Stimulated activated CD8-positive, alpha-beta memory T cell treated with anti-CD3 and anti-CD28 coated beads, Interleukin-12 subunit alpha, Interleukin-12 subunit beta, amount 100 ng/mL, for 24 hours (primary cell): ENCODE results near the gene ITIH6.
"Not testable (repeated sequence)": the region's sequence is repeated elsewhere in the genome, so short reads cannot be mapped to it uniquely, and the experiment has no call there.

Experiments
- DNase-seq: peaks from one replicate; pipeline ENCODE4 v3.0.0-alpha.2; 2020; ENCODE audit errors: extremely low read depth

Gene ITIH6

DNA sequence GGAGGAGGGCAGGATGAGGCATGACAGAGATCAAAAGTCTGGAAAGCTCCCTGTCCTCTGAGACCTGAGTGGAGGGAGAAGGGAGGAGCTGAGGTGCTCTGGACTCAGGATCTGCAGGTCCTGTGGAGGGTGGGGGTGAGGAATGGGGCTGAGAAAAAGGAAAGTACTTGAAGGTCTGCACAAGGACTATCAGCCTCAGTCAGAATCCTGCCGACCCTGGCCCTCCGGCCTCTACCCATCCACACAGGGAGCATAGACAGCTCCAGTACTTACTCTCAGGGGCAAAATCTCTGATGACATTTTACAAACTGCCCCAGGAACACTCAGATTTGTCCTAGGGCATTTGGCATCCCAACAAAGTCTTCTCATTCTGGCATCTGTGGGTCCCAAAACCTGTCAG lies 991 bp upstream of the ITIH6 start:
- DNase-seq: no peak

DNA sequence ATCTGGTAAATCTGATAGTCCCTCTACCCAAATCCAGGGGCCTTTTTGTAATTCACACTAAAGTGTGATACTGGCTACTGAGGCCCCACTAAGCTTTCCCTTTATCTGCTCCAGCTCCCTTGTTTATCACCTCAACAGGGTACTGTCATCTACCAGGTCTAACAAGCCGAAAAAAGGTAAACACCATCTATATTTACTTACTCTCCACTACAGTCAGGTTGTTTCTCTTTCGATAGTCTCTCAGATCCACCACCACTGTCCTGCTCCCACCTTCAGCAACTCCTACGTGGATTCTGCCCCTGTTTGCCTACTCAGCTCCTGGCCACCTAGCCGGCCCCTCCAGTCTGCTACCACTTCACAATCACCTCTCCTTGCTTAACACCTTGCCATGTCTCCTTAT lies 3.3 kb downstream of the ITIH6 start:
- no peak for DNase-seq

DNA sequence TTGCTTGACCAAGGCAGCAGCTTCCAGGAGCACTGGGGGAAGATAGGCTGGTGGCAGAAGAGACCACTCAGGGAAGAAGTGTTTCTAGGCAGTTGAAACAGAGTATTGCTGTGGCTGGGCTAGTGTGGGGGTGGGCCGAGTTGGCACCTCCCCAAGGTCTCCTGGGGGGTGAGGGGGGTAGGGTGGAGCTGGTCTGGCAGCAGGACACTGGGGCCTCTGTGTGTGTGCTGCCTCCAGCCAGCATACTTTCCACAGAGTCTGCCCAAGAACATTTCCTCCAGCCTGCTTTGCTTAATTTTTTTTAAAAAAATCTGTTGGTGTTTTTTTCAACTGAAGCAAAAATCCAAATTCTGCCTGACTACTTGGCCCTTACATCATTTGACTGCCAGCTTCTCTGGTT lies 4.0 kb downstream of the ITIH6 start:
- no peak for DNase-seq

DNA sequence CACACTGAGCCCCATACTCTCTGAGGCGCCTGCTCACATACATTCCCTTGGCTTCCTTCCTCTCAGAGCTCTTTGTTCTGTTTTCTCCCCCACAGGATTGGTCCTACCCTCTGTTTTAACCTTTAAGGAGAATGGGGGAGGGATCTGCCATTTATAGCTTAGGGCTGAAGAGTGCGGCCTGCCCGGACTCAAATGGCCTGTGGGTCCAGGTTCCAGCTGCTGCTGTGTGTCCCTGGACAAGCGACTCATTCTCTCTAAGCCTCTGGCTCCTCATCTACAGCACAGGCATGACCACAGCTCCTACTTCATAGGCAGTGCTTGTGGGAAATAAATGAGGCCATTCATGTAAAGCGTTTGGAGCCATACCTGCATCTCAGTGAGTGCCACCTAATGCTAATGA lies 8.7 kb downstream of the ITIH6 start:
- not testable (repeated sequence) for DNase-seq

DNA sequence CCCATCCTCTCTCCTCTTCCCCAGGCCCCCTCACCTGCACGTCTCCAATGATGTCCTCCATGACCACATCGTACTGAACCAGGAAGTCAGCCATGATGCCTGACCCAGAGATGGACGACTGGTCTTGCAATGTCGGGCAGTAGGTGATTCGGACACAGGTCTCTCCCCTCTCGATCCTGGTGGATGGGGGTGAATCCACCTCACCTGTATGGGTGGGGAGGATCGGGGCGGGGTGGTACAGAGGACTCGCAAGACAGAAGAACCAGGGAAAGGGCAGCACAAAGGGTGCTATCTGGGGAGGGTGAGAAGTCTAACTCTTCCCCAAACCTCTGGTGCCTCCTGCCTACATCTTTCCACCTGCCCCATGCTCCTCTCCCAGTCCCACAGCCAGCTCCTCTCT lies 9.6 kb downstream of the ITIH6 start:
- no peak for DNase-seq

DNA sequence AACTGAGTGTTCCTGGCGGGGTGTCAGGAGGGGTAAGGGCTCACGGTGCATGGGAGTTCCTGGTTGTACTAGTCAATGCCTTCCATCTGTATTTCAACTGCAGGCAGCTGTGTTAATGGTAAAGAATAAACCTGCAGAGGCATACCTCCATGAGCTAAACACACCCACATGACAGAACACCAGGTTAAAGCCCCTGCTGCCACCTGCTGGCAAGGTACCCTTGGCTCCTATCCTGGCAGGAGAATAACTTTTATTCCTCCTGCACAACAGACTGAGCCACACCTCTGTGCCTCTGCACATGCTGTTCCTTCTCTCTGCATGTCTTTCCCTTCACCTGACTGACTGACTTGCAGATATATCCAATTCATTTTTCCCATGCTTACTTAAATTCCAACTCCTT lies 11.1 kb downstream of the ITIH6 start:
- no peak for DNase-seq

DNA sequence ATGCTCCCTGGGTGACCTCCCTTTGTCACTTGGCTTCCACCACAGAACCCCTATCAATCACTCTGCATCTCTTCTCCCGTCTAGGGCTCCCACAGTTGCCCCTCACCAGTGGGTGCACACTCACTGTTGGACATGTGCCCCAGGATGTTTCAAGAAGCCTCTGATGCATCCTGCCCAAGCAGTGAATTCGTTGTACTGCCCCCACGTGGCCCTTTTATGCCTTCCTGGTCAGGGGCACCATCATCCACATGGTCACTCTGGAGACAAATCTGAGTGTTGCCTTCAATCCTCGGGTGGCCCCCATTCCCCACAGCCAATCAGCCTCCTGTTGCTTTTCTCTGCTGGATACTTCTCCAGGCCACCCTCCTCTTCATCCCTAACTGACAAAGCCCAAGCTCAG lies 12.2 kb downstream of the ITIH6 start:
- DNase-seq: no peak

DNA sequence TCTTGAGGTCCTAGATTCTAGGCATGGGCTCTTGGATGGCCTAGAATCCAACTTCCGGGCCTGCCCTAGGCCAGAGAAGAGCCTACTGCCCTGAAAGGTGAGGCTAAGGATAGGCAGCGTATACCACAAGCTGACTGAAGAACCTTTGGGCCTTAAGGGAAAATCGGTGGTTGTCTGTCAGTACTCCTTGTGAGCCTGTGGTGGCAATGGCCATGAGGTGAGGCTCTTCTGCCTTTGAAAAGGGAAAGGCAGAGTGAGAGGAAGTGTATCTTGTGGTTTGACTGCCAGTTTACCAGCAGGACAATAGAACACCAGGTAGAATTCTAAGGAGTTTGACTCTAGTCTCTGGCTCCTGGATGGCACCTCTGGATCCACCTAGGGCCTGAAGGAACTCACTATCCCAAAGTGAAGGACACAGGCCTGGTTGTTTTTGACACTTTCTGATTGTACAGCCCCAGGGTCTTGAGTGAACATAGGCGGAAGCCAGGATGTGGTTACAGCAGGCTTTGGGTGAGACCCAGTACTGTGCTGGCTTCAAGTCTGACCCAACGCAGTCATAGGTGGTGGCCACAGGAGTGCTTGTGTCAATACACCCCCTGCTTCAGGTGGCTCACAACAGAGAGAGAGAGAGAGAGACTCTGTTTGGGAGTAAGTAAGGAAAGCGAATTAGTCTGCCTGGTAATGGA lies 20.9 kb downstream of the ITIH6 start:
- DNase-seq: no peak

DNA sequence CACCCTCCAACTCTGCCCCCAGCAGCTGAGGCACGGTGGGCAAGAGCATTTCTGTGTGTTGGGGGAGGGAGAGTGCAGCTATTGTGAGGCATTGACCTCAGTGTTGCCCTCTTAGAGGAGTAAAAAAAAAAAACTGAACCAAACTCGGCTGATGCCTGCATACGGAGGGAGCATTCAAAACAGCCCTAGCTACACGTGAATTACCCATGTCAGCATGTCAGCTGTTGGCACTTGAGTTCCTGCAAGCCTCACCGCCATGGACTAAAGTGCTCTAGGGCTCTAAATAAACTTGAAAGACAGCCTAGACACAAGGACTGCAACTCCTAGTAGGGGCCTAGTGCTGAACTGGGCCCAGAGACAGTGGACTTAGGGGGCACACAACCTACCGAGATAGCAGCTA lies 22.0 kb downstream of the ITIH6 start:
- DNase-seq: no peak

DNA sequence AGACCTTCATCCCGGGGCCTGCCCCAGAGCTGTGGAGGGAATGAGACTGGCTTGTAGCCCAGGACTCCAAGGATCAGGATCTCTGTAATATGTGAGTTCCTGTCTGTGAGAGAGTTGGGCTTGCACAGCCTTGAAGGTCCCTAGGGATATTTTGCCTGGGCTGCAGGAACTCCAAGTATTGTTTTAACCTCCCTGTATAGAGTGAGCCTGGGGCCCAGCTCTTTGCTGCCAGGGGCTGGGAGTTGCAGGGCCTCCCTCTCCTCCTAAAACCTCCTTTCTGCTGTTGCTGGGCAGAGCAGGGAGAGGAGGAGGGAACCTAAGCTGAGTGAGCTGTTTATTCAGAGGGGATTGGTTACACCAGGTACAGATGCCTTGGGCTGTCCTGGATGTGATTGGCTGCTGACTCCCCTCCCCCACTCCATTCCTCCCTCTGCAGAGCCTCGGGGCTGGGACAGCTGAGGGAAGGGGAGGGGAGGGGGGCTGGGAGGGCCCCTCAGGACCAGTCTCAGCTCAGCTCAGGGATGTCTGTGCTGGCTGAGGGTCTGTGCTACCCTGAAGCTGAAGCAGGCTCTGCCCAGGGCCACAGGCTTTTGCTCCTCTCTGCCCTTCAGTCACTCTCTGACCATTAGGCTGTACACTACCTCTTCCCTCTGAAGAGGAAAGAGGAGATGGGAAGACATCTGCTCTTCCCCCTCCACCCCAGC lies 23.5 kb downstream of the ITIH6 start:
- not testable (repeated sequence) for DNase-seq

DNA sequence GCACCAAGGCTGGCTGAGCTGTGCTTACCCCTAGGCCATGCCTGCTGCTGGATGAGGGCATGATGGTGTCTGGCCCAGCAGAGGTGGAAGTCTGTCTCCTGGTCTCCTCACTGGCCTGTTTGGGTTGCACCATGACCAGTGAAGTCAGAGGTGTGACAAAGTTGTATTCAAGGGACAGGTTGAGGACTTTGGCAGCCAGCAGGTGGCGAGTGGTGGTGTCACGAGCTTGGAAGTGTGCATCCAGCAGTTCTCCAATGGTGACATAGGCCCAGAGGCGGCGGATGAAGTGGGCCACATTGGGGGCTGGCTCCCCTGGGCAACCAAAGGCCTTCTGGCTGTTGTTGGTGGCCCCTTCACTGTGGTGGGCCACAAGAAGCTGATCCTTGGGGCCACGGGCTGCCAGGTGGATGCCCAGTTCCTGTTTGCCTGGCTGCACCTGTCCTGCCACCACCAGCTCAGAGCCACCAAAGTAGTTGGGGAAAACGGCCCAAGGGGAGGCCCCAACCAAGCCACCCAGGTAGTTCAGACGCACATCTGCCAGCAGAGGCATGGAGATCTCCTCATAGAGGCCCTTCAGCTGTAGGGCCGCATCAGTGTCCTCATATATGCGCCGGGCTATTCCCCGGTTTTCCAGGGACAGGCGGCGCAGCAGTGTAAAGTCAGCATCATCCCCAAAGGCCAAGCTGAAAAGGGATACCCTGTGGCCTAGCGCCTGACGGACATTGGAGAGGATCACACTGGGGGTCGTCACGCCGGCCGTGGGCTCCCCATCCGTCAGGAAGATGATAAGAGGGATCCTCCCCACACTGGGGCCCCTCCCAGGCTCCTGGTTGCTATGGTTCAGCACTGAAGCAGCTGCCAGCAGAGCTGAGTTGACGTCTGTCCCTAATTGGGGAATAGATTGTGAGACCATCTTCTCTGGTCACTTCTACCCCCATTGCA lies 39.7 kb downstream of the ITIH6 start:
- DNase-seq: no peak

DNA sequence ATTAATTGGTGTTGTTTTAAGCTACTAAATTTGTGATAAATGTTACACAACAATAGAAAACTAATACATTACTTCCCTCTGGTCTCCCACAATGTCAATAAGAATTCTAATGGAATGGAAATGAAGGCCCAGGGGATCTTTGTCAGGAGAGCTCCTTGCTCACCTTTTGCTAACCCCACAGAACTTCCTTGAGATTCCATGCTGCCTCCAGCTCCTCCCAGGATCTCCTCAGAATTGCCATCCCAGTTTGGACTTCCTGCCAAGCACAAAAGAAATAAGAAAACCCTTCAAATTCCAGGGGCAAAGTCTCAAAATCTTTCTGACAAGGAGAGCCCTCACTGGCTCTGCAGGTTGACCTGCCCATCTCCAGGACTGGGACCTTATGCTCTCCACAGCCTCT lies 43.2 kb downstream of the ITIH6 start:
- DNase-seq: no peak

DNA sequence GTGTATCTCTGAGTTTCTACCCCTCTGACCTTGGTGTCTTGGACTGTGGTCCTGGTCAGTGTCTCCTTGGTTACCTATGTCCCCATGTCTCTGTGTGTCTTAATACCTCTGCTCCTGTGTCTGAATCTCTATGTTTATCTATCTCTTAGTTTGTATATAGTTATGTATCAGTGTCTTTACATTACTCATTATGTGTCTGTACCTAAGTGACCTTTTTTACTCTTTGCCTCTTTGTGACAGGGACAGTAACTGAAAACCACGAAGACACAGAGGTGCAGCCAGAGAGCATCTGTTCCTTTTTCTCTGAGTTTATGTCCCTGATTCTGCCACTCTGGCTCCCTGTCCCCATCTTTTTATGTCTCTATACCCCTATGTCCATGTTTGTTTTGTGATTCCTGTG lies 49.4 kb downstream of the ITIH6 start:
- no peak for DNase-seq

DNA sequence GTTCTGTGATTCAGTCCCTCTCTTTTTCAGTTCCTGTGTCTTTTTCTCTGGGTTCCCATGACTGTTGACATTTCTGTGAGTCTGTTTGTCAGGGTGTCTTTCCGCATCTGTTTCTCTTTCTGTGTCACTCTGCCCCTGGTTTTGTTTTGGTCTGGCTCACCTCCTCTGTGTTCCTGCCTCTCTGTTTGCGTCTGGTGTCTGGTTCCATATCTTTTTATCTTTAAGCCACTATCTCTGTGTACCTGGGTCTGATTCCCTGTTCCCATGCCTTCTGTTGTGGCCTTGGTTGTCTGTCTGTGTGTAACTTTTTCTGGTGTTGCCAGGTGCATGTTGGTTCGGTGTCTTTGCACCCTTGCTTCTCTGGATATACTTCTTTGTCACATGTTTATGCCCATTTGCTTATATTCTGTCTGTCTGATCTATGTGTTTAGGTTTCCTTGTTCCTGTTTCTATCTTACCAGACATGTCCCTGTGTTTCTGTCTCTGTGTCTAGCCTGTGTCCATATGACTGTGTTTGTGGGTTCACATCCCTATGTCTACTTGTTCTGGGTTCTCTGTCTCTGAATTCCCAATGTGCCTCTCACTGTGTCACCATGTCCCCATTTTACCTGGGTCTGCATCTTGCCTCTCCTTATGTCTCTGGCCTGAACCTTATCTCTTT lies 50.2 kb downstream of the ITIH6 start:
- no peak for DNase-seq

DNA sequence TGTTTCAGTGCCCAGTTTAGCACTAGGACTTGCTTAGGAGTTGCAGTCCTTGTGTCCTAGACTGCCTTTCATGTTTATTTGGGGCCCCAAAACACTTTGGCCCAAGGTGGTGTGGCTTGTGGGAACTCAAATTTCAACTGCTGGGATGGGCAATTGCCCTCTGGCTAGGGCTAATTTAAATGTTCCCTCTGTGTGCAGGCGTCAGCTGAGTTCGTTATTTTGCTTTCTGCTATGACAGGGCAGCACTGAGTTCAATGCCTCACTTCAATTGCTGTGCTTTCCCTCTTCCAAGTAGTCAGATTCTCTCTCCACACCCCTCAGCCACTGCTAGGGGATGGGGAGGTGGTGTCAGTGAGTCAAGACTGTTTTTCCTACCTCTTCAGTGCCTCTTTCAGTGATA lies 51.1 kb downstream of the ITIH6 start:
- DNase-seq: no peak

DNA sequence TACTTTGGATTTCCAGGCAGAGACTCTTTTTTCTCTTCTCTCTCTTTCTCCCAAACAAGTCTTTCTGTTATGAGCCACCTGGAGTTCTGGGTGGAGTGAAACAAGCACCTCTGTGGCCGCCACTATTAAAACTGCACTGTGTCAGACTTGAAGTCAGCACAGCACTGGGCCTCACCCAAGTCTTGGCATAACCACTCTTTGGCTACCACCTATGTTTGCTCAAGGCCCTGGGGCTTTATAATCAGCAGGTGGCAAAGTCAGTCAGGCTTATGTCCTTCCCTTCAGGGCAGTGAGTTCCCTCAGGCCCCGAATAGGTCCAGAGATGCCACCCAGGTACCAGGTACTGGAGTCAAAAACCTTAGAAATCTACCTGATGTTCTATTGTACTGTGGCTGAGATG lies 52.4 kb downstream of the ITIH6 start:
- DNase-seq: no peak

DNA sequence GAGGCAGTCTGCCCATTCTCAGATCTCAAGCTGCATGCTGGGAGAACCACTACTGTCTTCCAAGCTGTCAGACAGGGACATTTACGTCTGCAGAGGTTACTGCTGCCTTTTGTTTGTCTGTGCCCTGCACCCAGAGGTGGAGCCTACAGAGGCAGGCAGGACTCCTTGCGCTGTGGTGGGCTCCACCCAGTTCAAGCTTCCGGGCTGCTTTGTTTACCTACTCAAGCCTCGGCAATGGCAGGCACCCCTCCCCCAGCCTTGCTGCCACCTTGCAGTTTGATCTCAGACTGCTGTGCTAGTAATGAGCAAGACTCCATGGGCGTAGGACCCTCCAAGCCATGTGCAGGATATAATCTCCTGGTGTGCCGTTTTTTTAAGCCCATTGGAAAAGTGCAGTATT lies 59.5 kb downstream of the ITIH6 start:
- DNase-seq: not testable (repeated sequence)

DNA sequence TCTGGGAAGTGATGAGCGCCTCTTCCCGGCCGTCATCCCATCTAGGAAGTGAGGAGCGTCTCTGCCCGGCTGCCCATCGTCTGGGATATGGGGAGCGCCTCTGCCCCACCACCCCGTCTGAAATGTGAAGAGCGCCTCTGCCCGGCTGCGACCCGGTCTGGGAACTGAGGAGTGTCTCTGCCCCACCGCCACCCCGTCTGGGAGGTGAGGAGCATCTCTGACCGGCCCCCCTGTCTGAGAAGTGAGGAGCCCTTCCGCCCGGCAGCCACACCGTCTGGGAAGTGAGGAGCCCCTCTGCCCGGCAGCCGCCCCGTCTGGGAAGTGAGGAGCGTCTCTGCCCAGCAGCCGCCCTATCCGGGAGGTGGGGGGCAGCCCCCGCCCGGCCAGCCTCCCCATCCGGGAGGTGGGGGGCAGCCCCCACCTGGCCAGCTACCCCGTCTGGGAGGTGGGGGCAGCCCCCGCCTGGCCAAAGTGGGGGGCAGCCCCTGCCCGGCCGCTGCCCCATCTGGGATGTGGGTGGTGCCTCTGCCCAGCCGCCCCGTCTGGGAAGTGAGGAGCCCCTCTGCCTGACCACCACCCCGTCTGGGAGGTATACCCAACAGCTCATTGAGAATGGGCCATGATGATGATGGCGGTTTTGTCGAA lies 61.6 kb downstream of the ITIH6 start:
- not testable (repeated sequence) for DNase-seq

DNA sequence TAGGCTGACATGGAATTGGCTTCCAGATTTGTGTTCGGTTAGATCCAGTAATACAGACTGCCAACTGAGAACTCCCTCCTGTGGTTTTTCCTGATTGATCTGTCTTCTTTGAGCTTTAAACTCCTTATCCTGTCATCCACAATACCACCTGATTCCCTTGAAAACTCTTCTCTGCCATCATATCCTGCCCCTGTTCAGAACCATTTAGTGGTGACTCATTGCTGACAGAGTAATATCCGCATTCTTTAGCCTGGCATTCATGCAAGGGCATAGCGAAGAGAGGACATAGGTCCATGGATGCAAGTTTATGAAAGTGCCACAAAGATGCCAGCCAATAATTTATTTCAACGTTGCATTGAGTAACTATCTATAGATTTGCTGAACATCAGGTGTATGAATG lies 76.6 kb downstream of the ITIH6 start:
- no peak for DNase-seq

DNA sequence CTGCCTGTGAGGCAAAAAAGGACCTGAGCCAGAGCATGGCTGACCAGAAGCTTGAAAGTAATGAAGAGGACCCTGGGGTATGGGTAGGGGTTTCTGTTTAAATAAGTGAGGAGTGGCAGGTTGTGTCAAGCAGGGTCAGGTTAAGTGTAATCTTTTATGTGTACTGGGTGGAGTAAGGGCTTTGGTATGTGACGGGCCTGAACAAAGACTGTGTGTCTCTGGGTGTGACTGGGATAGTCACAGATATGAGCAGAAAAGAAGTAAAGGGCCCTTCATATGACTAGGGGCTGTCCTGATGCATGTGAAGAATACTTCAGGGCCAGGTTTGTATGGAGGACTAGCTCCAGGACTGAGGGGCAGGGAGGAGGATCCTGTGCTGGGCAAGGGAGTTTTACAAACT lies 82.4 kb downstream of the ITIH6 start:
- DNase-seq: no peak

DNA sequence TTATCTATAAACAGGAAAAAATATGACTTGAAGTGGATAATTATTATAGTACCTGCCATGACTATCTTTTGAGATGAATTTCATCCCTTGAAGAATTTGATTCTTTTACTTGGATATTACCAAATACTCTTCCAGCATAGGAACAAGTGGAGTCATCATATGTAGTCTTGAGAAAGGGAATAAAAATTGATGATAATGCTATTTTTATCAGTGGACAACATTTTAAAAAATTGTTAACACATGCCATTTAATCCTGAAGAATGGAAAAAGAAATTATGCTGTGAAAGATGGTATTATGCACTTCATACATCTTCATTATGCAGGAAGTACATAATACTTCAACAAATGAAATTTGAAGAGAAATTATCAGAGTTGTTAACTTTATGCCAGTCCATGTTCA lies 83.6 kb downstream of the ITIH6 start:
- no peak for DNase-seq

DNA sequence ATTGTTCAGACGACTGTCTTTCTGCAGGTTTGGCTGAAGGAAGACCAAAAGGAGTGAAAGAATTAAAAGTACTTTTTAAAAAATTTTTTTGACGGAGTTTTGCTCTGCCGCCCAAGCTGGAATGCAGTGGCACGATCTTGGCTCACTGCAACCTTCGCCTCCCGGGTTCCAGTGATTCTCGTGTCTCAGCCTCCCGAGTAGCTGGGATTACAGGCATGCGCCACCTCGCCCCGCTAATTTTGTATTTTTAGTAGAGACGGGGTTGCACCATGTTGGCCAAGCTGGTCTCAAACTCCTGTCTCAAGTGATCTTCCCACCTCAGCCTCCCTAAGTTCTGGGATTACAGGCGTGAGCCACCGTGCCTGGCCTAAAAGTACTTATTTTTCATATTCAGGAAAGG lies 86.3 kb downstream of the ITIH6 start:
- DNase-seq: no peak
